Heart left ventricle (tissue), 16 donors: ENCODE data around the gene RPS28. TPM values are rescaled to one million over a fixed set of nuclear protein-coding genes. Genes with fewer than 3 reads are reported as not detected.
"Not testable (repeated sequence)": the region's sequence is repeated elsewhere in the genome, so short reads cannot be mapped to it uniquely, and the experiment has no call there.

Source experiments
- ATAC-seq, 4 donors: fragments of 200-7000 bp; cut with Tn5 transposase; one replicate each; pipeline ENCODE4 v1.9.1; 2020 to 2022; ENCODE audit warnings: moderate library complexity in 4 of 4, mild to moderate bottlenecking in 3 of 4, moderate number of reproducible peaks in 1 of 4
- DNase-seq, 5 donors: peaks; one replicate each; pipeline ENCODE4 v3.0.0-alpha.2; 2020
- H3K27ac ChIP-seq, 12 donors: fragments of 200-600 bp; sonication (generic) in 4 of 12; one replicate each; pipeline versions ENCODE4 v1.5.0 to v1.8.0; 2016 to 2022; ENCODE audit warnings: mild to moderate bottlenecking in 2 of 12
- H3K27me3 ChIP-seq, 9 donors: fragments of 200-600 bp; sonication (generic) in 2 of 9; one replicate each; pipeline versions ENCODE4 v1.5.1 to v1.8.0; 2016 to 2022; ENCODE audit warnings: mild to moderate bottlenecking in 3 of 9
- H3K36me3 ChIP-seq, 9 donors: fragments of 200-600 bp; sonication (generic) in 2 of 9; one replicate each; pipeline versions ENCODE4 v1.5.0 to v1.8.0; 2018 to 2022; ENCODE audit warnings: mild to moderate bottlenecking in 2 of 9
- H3K4me1 ChIP-seq, 12 donors: fragments of 200-600 bp; sonication (generic) in 4 of 12; one replicate each; pipeline versions ENCODE4 v1.5.0 to v1.8.0; 2016 to 2022; ENCODE audit warnings: mild to moderate bottlenecking in 3 of 12
- H3K4me3 ChIP-seq, 12 donors: fragments of 200-600 bp; sonication (generic) in 4 of 12; one replicate each; pipeline versions ENCODE4 v1.5.0 to v1.8.0; 2017 to 2022; ENCODE audit warnings: mild to moderate bottlenecking in 9 of 12, moderate library complexity in 4 of 12
- H3K9me3 ChIP-seq, 12 donors: fragments of 200-600 bp; sonication (generic) in 4 of 12; one replicate each; pipeline versions ENCODE4 v1.5.0 to v1.8.0; 2016 to 2022; ENCODE audit warnings: mild to moderate bottlenecking in 1 of 12
- CTCF ChIP-seq, 12 donors: fragments of 200-600 bp; sonication (generic) in 4 of 12; IDR thresholded peaks; one replicate each; pipeline versions ENCODE4 v1.5.0 to v1.8.0; 2018 to 2022; ENCODE audit warnings: antibody characterized with exemption in 12 of 12, mild to moderate bottlenecking in 5 of 12
- POLR2A ChIP-seq, 2 donors: fragments of 450-650 bp; IDR thresholded peaks; one replicate each; pipeline ENCODE4 v1.6.1; 2017; ENCODE audit warnings: antibody characterized with exemption in 2 of 2, mild to moderate bottlenecking in 2 of 2, moderate library complexity in 2 of 2
- WGBS, 4 donors: extraction: QIAGEN DNeasy Blood & Tissue Kit in 2 of 4; methylation state at CpG; one replicate each; pipeline versions ENCODE4 v1.1.5 to v1.1.7; 2013 to 2018; 5-methylcytosine and 5-hydroxymethylcytosine counted together
- intact Hi-C, 10 donors: fragments of 100-400 bp; cut with DNase I; formaldehyde crosslinking; loops; one replicate each; pipeline versions ENCODE4 v1.11.1 to v1.14.2; 2022
- polyA plus RNA-seq, 2 donors: library from polyadenylated mRNA; stranded (reverse); fragments of 200-250 nt; gene quantifications; one replicate each; pipeline ENCODE4 v1.2.3, GENCODE V29; 2013
- total RNA-seq, 9 donors: library from RNA; depleted of rRNA in 2 of 9; stranded (reverse); fragments of >200 nt in 2 of 9; fragmentation: NEBNext Ultra II Directional in 3 of 9; extraction: Animal tissue kit (Norgen Biotek cat#: 25700) in 3 of 9; gene quantifications; one replicate each; pipeline versions ENCODE4 v1.1.0 to v1.2.4, GENCODE V29; 2016 to 2023
- donor health status: ischemic (EF 13 %, LVEDD 7.1; RV severe dilation, severe dysfunction).
- donor health status: healthy with polysubstance abuse.
- donor health status: DM: no; HTN: yes; CAD: no.
- donor health status: DM: no; HTN: no; CAD: no.
- donor health status: ischemic (EF 25% LVEDD 6.9; RV normal size, moderate dysfunction).
- donor health status: ischemic (EF 25% LVEDD 5.7; RV mildly dilated, moderate dysfunction).
- donor health status: healthy.
- donor health status: DM: yes; HTN: yes; CAD: no.
- donor health status: ischemic (EF 35%, LVEDD 5.7; RV mildly dilated, moderate dysfunction).
- donor health status: nonischemic (EF 11% LVEDD 7.7; RV severe dilation, severe dysfunction).
- donor health status: DM: yes; HTN: yes; CAD: no.
- donor health status: PGD.
- donor health status: ischemic (EF 29% LVEDD 5.4; RV normal size, mild dysfunction).
- donor health status: nonischemic (EF 23%, LVEDD 6.1; RV moderate dilation, normal function).

RPS28 gene
- total and polyA plus RNA-seq, 11 donors = 271 to 1,278 (median 1,048) TPM

- no peaks in the 10 kb centered on the region for H3K27me3 ChIP-seq
- H3K4me1 ChIP-seq = peaks cover 3 to 53% (median 31%) of the 10 kb centered on the region in 12 donors
- TF ChIP-seq CTCF (IDR thresholded peaks at IDR 0.05) = no peak
- TF ChIP-seq POLR2A (IDR thresholded peaks at IDR 0.05) = no peak
- no peak for ATAC-seq
- peak overlapping the region in 5 of 12 donors; percentile 40 to 77 (median 66) for H3K27ac ChIP-seq
- peaks cover 0 to 61% (median 50%) of the 10 kb centered on the region in 9 donors for H3K36me3 ChIP-seq
- DNase-seq = peak in 2 of 5 donors; percentile 6 to 12
- no peak overlapping the region for H3K4me3 ChIP-seq
- intact Hi-C loops = loop anchor here in 1 of 10 donors (10.0 kb wide), 1 partner anchor 46 kb away; no protein-coding TSS in a partner anchor
- 85 to 94% (median 91%) methylated on average over 15 to 17 of the region's 17 CpGs for WGBS, 4 donors
- no peaks in the 10 kb centered on the region for H3K9me3 ChIP-seq
These were observed 10.8 kb upstream of the RPS28 start for GRCh38 chr19:8310342-8311055.

GRCh38 chr19:8311461-8312260 is 9.6 kb upstream of the RPS28 start:
- intact Hi-C loops = loop anchor here in 1 of 10 donors (10.0 kb wide), 1 partner anchor 47 kb away; no protein-coding TSS in a partner anchor
- Histone ChIP-seq H3K4me1 (peaks cover 3 to 49% (median 29%) of the 10 kb centered on the region in 12 donors), H3K4me3 (no peak overlapping the region), H3K36me3 (peaks cover 0 to 73% (median 61%) of the 10 kb centered on the region in 9 donors), H3K9me3 (no peaks in the 10 kb centered on the region), H3K27me3 (no peaks in the 10 kb centered on the region), H3K27ac (peak overlapping the region in 10 of 12 donors; percentile 40 to 79 (median 58))
- ATAC-seq (peak in 3 of 4 donors; percentile 7 to 47 (median 27)), DNase-seq (peak in 4 of 5 donors; percentile 60 to 79 (median 69))
- TF ChIP-seq CTCF (IDR thresholded peaks at IDR 0.05) (no peak), POLR2A (IDR thresholded peaks at IDR 0.05) (no peak)
- WGBS, 4 donors = 50 to 53% (median 52%) methylated on average over 14 to 16 of the region's 16 CpGs

- peak overlapping the region in 1 of 12 donors; percentile 13 for H3K27ac ChIP-seq
- not testable (repeated sequence) for H3K9me3 ChIP-seq, H3K27me3 ChIP-seq, ATAC-seq, H3K4me3 ChIP-seq
- H3K36me3 ChIP-seq = peaks cover 0 to 74% (median 55%) of the 10 kb centered on the region in 9 donors
- peaks cover 0 to 31% (median 16%) of the 10 kb centered on the region in 12 donors for H3K4me1 ChIP-seq
- WGBS, 4 donors = 72 to 82% (median 77%) methylated on average over 11 of the region's 11 CpGs
- intact Hi-C loops = loop anchor here in 1 of 10 donors (10.0 kb wide), 1 partner anchor 50 kb away; no protein-coding TSS in a partner anchor
- peak in 3 of 5 donors; percentile 4 to 8 (median 5) for DNase-seq
These were observed 6.2 kb upstream of the RPS28 start for GRCh38 chr19:8314981-8315640.

- Histone ChIP-seq H3K36me3 (peaks cover 0 to 60% (median 43%) of the 10 kb centered on the region in 9 donors), H3K4me3 (no peak overlapping the region), H3K27me3 (no peaks in the 10 kb centered on the region), H3K27ac (peak overlapping the region in 1 of 12 donors; percentile 52), H3K9me3 (no peaks in the 10 kb centered on the region), H3K4me1 (peaks cover 0 to 31% (median 20%) of the 10 kb centered on the region in 12 donors)
- intact Hi-C loops = loop anchor here in 1 of 10 donors (10.0 kb wide), 1 partner anchor 52 kb away; no protein-coding TSS in a partner anchor
- DNase-seq (peak in 2 of 5 donors; percentile 18 to 34), ATAC-seq (no peak)
- 71 to 88% (median 76%) methylated on average over 10 to 14 of the region's 14 CpGs for WGBS, 4 donors
- TF ChIP-seq CTCF (IDR thresholded peaks at IDR 0.05) = no peak
- TF ChIP-seq POLR2A (IDR thresholded peaks at IDR 0.05) = no peak
These were observed 4.8 kb upstream of the RPS28 start for GRCh38 chr19:8316351-8317125.

DNA sequence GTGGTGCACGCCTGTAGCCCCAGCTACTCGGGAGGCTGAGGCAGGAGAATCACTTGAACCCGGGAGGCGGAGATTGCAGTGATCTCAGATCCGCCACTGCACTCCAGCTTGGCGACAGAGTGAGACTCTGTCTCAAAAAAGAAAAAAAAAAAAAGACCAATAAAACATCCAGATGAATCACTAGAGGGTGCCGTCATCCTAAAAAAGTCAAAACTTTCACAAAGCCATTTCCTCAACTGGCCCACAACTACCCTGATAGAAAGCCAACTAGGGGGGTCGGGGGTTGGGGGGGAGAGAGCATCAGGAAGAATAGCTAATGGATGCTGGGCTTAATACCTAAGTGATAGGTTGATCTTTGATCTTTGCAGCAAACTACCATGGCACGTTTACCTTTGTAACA is 2.5 kb upstream of the RPS28 start:
- WGBS, 4 donors = 80 to 86% (median 83%) methylated on average over 9 of the region's 9 CpGs
- Histone ChIP-seq H3K4me1 (peaks cover 5 to 42% (median 29%) of the 10 kb centered on the region in 12 donors), H3K36me3 (peaks cover 0 to 54% (median 43%) of the 10 kb centered on the region in 9 donors)
- intact Hi-C loops = loop anchor here in 1 of 10 donors (10.0 kb wide), 1 partner anchor 54 kb away; no protein-coding TSS in a partner anchor
- DNase-seq, H3K4me3 ChIP-seq, H3K27ac ChIP-seq, H3K27me3 ChIP-seq, ATAC-seq, H3K9me3 ChIP-seq: not testable (repeated sequence)
